Parathyroid adenoma (tissue), 2 donors: ENCODE measurements around the gene CCL21.
"Not testable (repeated sequence)": the region's sequence is repeated elsewhere in the genome, so short reads cannot be mapped to it uniquely, and the experiment has no call there.

Experiments
- H2AFZ ChIP-seq: fragments of 300-600 bp; sonication (generic); one replicate; pipeline ENCODE4 v1.7.0; 2017; ENCODE audit warnings: antibody characterized with exemption, mild to moderate bottlenecking
- H3K27ac ChIP-seq: fragments of 300-600 bp; sonication (generic); one replicate; pipeline ENCODE4 v1.7.0; 2017
- H3K27me3 ChIP-seq: fragments of 300-600 bp; sonication (generic); one replicate; pipeline ENCODE4 v1.7.0; 2017; ENCODE audit warnings: low read length; ENCODE audit not compliant: control insufficient read depth, insufficient read depth
- H3K36me3 ChIP-seq: fragments of 300-600 bp; sonication (generic); one replicate; pipeline ENCODE4 v1.7.0; 2017; ENCODE audit warnings: low read length; ENCODE audit not compliant: control insufficient read depth, insufficient read depth
- H3K4me1 ChIP-seq: fragments of 300-600 bp; sonication (generic); one replicate; pipeline ENCODE4 v1.7.0; 2017; ENCODE audit warnings: control low read depth
- H3K4me2 ChIP-seq: fragments of 300-600 bp; sonication (generic); one replicate; pipeline ENCODE4 v1.7.0; 2017; ENCODE audit warnings: low read length
- H3K4me3 ChIP-seq: fragments of 300-600 bp; sonication (generic); one replicate; pipeline ENCODE4 v1.7.0; 2017; ENCODE audit warnings: low read depth, low read length
- H3K79me2 ChIP-seq: fragments of 300-600 bp; sonication (generic); one replicate; pipeline ENCODE4 v1.7.0; 2017; ENCODE audit warnings: control low read depth
- H3K9ac ChIP-seq: fragments of 300-600 bp; sonication (generic); one replicate; pipeline ENCODE4 v1.7.0; 2017; ENCODE audit warnings: mild to moderate bottlenecking
- H3K9me3 ChIP-seq: fragments of 300-600 bp; sonication (generic); one replicate; pipeline ENCODE4 v1.7.0; 2017; ENCODE audit warnings: low read length; ENCODE audit not compliant: control insufficient read depth
- CTCF ChIP-seq: fragments of 300-600 bp; sonication (generic); IDR thresholded peaks from one replicate; pipeline ENCODE4 v1.7.0; 2017; ENCODE audit warnings: antibody characterized with exemption, mild to moderate bottlenecking
- donor health status: primary hyperparathyroidism.

CCL21 gene

GRCh38 chr9:34742710-34743109 lies 32.8 kb upstream of the CCL21 start:
- Histone ChIP-seq H3K9me3 (no peaks in the 10 kb centered on the region), H3K36me3 (no peaks in the 10 kb centered on the region), H3K27ac (no peak overlapping the region), H3K4me1 (no peaks in the 10 kb centered on the region), H3K4me3 (no peak overlapping the region), H3K79me2 (no peaks in the 10 kb centered on the region), H3K27me3 (no peaks in the 10 kb centered on the region), H3K4me2 (no peak overlapping the region), H3K9ac (no peak overlapping the region), H2AFZ (no peak overlapping the region)
- no peak for TF ChIP-seq CTCF

- H3K79me2 ChIP-seq, result no peaks in the 10 kb centered on the region
- H3K4me3 ChIP-seq, result no peak overlapping the region
- no peak overlapping the region for H3K4me2 ChIP-seq
- H3K27ac ChIP-seq, result no peak overlapping the region
- H3K36me3 ChIP-seq, result no peaks in the 10 kb centered on the region
- TF ChIP-seq CTCF, result no peak
- no peaks in the 10 kb centered on the region for H3K9me3 ChIP-seq
- no peaks in the 10 kb centered on the region for H3K27me3 ChIP-seq
- H3K4me1 ChIP-seq, result no peaks in the 10 kb centered on the region
- no peak overlapping the region for H2AFZ ChIP-seq
- H3K9ac ChIP-seq, result no peak overlapping the region
Measured at GRCh38 chr9:34741628-34742027, 31.7 kb upstream of the CCL21 start.

GRCh38 chr9:34740176-34740575 lies 30.2 kb upstream of the CCL21 start:
- not testable (repeated sequence) for H3K36me3 ChIP-seq, H3K9ac ChIP-seq, H3K4me3 ChIP-seq, H3K4me2 ChIP-seq, H3K9me3 ChIP-seq, H3K4me1 ChIP-seq, H3K27ac ChIP-seq, H3K79me2 ChIP-seq, H2AFZ ChIP-seq, H3K27me3 ChIP-seq

GRCh38 chr9:34737677-34738260 lies 27.8 kb upstream of the CCL21 start:
- H3K4me2 ChIP-seq, result no peak overlapping the region
- H3K36me3 ChIP-seq, result no peaks in the 10 kb centered on the region
- no peak overlapping the region for H2AFZ ChIP-seq
- TF ChIP-seq CTCF, result no peak
- H3K27ac ChIP-seq, result no peak overlapping the region
- no peak overlapping the region for H3K9ac ChIP-seq
- no peaks in the 10 kb centered on the region for H3K79me2 ChIP-seq
- no peaks in the 10 kb centered on the region for H3K9me3 ChIP-seq
- H3K27me3 ChIP-seq, result no peaks in the 10 kb centered on the region
- no peak overlapping the region for H3K4me3 ChIP-seq
- no peaks in the 10 kb centered on the region for H3K4me1 ChIP-seq

GRCh38 chr9:34734720-34735119 lies 24.8 kb upstream of the CCL21 start:
- Histone ChIP-seq H3K27me3 (no peaks in the 10 kb centered on the region), H3K27ac (no peak overlapping the region)

More at GRCh38 chr9:34734720-34735119, 24.8 kb upstream of the CCL21 start:
- no peaks in the 10 kb centered on the region for H3K9me3 ChIP-seq
- H3K79me2 ChIP-seq, result no peaks in the 10 kb centered on the region
- no peaks in the 10 kb centered on the region for H3K4me1 ChIP-seq
- no peak overlapping the region for H2AFZ ChIP-seq
- no peak for TF ChIP-seq CTCF
- H3K4me2 ChIP-seq, result no peak overlapping the region
- no peak overlapping the region for H3K4me3 ChIP-seq
- H3K36me3 ChIP-seq, result no peaks in the 10 kb centered on the region
- no peak overlapping the region for H3K9ac ChIP-seq
